ENCODE data around the gene HOXC5.

HOXC5 gene

DNA sequence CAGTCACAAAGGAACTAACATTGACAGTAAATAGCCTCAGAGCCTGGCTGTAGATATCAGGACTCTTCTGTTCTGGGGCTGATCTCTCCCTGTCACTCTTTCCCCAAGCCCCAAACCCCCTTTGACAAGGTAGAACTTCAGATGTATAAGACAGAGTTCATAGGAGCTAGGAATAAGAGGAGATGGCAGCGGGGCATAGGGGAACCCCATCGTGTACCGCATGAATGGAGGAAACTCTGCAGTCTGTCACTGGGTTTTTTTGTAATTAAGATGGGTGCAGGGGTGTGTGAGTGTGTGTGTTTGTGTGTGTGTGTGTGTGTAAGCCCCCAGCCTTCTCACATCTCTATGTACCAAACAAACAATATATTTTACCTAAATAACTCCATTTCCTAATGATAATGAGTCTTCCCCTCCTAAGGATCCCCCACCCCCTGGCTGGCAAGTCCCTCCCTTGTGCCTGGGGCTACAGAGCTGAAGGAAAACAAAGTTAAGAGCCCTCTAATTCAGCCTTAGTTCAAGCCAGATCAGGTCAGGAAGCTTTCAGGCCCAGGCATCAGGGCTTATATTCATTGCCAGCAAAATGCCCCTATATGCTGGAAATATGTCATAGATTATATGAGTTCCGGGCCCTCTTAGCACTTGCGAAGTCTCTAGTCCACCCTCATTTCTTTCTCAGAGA is 11.7 kb downstream of the HOXC5 start:
- Histone ChIP-seq H3K27me3 (ENCODE audit: control insufficient read depth, insufficient read depth, low read length) (peaks cover 14% of the 10 kb centered on the region), H3K4me1 (no peaks in the 10 kb centered on the region)

DNA sequence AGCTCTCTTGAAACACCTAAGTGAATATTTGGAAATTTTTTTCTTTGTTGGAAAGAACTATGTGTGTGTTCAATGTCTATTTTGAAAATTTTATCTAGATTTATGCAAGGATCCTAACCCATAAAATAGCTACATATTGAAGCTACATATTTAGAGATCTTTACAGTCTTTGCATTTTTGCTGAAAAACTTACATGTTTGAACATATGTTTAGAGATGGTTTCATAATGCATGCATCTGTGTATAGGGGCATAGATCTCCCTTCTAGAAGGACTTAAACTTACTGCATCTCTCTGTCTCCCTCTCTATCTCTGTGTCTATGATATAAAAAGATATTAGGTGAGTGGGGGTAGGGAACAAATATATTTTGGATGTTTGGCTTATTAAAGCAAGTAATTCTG is 12.6 kb downstream of the HOXC5 start:
- Histone ChIP-seq H2AFZ (no peak overlapping the region), H3K36me3 (ENCODE audit: control insufficient read depth, insufficient read depth, low read length) (no peaks in the 10 kb centered on the region), H3K27me3 (ENCODE audit: control insufficient read depth, insufficient read depth, low read length) (peaks cover 14% of the 10 kb centered on the region), H3K4me3 (ENCODE audit: low read depth, low read length) (no peak overlapping the region), H3K9ac (no peak overlapping the region), H3K27ac (no peak overlapping the region), H3K4me1 (no peaks in the 10 kb centered on the region), H3K4me2 (ENCODE audit: low read length) (no peak overlapping the region), H3K9me3 (ENCODE audit: control insufficient read depth, low read length) (no peaks in the 10 kb centered on the region), H3K79me2 (no peaks in the 10 kb centered on the region)
- TF ChIP-seq, protein P1, sequence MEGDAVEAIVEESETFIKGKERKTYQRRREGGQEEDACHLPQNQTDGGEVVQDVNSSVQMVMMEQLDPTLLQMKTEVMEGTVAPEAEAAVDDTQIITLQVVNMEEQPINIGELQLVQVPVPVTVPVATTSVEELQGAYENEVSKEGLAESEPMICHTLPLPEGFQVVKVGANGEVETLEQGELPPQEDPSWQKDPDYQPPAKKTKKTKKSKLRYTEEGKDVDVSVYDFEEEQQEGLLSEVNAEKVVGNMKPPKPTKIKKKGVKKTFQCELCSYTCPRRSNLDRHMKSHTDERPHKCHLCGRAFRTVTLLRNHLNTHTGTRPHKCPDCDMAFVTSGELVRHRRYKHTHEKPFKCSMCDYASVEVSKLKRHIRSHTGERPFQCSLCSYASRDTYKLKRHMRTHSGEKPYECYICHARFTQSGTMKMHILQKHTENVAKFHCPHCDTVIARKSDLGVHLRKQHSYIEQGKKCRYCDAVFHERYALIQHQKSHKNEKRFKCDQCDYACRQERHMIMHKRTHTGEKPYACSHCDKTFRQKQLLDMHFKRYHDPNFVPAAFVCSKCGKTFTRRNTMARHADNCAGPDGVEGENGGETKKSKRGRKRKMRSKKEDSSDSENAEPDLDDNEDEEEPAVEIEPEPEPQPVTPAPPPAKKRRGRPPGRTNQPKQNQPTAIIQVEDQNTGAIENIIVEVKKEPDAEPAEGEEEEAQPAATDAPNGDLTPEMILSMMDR (IDR thresholded peaks at IDR 0.05), result no peak

More for the DNA sequence above, 11.7 kb downstream of the HOXC5 start:
- Histone ChIP-seq H3K9ac (no peak overlapping the region), H3K4me2 (ENCODE audit: low read length) (no peak overlapping the region), H3K27ac (no peak overlapping the region), H3K79me2 (no peaks in the 10 kb centered on the region), H2AFZ (no peak overlapping the region), H3K9me3 (ENCODE audit: control insufficient read depth, low read length) (no peaks in the 10 kb centered on the region), H3K36me3 (ENCODE audit: control insufficient read depth, insufficient read depth, low read length) (no peaks in the 10 kb centered on the region), H3K4me3 (ENCODE audit: low read depth, low read length) (no peak overlapping the region)
- TF ChIP-seq, protein P1 (IDR thresholded peaks at IDR 0.05), result no peak

DNA sequence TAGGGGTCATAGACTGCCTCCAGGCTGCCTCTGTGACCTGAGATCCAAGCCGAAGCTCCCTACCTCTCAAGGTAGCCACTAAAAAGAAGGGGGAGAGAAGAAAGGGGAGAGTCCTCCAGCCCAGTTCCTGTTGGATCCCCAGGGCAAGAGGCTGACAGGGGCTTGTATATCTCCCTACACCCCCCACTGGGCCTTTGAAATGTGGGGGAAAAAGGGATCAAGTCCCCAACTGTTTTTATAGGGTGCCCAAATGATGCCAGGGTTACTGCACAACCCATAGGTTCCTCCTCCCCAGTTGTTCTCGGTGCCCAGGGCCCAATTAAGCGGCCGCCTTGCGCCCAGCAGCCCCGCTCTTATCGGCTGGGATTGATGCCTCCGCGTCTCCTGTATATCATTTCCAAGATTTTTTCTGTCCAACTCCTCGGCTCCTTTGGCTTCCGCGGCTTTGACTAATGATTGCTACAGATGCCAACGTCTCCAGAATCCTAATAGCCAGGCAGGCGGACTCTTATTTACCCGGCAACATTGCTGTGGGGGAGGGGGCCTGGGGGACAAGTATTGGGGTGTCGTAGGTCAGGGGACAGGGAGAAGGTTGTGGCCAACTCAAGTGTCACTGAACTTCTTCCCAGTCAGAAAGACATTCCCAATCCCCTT is 13.1 kb downstream of the HOXC5 start:
- TF ChIP-seq, protein P1 (IDR thresholded peaks at IDR 0.05), result no peak
- H3K4me1 ChIP-seq, result no peaks in the 10 kb centered on the region
- H3K27ac ChIP-seq, result no peak overlapping the region
- no peak overlapping the region for H2AFZ ChIP-seq
- H3K36me3 ChIP-seq (ENCODE audit: control insufficient read depth, insufficient read depth, low read length), result no peaks in the 10 kb centered on the region
- no peak overlapping the region for H3K4me2 ChIP-seq (ENCODE audit: low read length)
- H3K79me2 ChIP-seq, result no peaks in the 10 kb centered on the region
- H3K9ac ChIP-seq, result no peak overlapping the region
- no peaks in the 10 kb centered on the region for H3K9me3 ChIP-seq (ENCODE audit: control insufficient read depth, low read length)
- H3K4me3 ChIP-seq (ENCODE audit: low read depth, low read length), result no peak overlapping the region
- peaks cover 14% of the 10 kb centered on the region for H3K27me3 ChIP-seq (ENCODE audit: control insufficient read depth, insufficient read depth, low read length)

DNA sequence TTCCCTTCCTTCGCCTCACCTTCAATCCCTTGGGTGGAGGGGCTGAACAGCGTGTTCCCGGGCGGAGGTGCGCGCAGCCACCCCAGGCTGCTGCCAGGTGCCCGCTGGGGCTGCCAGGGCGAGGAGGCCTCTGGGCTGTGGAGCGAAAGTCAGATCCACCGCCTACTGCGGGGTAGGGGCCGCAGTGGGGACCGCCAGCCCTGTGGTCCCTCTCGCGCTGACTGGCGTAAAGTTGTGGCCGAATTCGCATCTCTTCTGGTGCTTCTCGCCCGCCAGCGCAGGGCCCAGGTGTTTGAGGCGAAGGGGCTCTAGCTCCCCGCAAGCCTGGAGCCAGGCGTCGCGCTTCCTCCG is 13.9 kb downstream of the HOXC5 start:
- Histone ChIP-seq H3K27ac (no peak overlapping the region), H3K4me1 (no peaks in the 10 kb centered on the region), H3K79me2 (no peaks in the 10 kb centered on the region), H3K36me3 (ENCODE audit: control insufficient read depth, insufficient read depth, low read length) (no peaks in the 10 kb centered on the region), H2AFZ (no peak overlapping the region), H3K27me3 (ENCODE audit: control insufficient read depth, insufficient read depth, low read length) (peaks cover 16% of the 10 kb centered on the region), H3K9me3 (ENCODE audit: control insufficient read depth, low read length) (no peaks in the 10 kb centered on the region), H3K4me3 (ENCODE audit: low read depth, low read length) (no peak overlapping the region), H3K4me2 (ENCODE audit: low read length) (no peak overlapping the region), H3K9ac (no peak overlapping the region)
- TF ChIP-seq, protein P1 (IDR thresholded peaks at IDR 0.05), result no peak

Data from parathyroid adenoma (tissue), 2 donors.